K562 (cell line): ENCODE measurements around the gene APLP1. TPM values are rescaled to one million over a fixed set of nuclear protein-coding genes. Genes with fewer than 3 reads are reported as not detected.

Experiments
- ADNP ChIP-seq: fragments of 200-800 bp; sonication (Bioruptor generic); IDR thresholded peaks from 2 replicates; pipeline ENCODE4 v1.6.1; 2016; ENCODE audit warnings: missing genetic modification characterization, missing compliant biosample characterization
- BDP1 ChIP-seq: IDR thresholded peaks from 3 replicates; pipeline ENCODE4 v1.6.1; 2011; ENCODE audit not compliant: insufficient read length, insufficient read depth
- CBFA2T2 ChIP-seq: fragments of 450-650 bp; conservative IDR thresholded peaks from 2 replicates; pipeline ENCODE4 v1.6.1; 2017; ENCODE audit warnings: mild to moderate bottlenecking
- GABPA ChIP-seq: fragments of 200-800 bp; sonication (Bioruptor generic); conservative IDR thresholded peaks from 2 replicates; pipeline ENCODE4 v1.6.1; 2016; ENCODE audit warnings: low read depth, missing genetic modification characterization, missing compliant biosample characterization
- GATAD2A ChIP-seq: fragments of 450-650 bp; IDR thresholded peaks from 2 replicates; pipeline ENCODE4 v1.6.1; 2017
- HIVEP1 ChIP-seq: fragments of 250-450 bp; sonication (Bioruptor Pico); IDR thresholded peaks from 2 replicates; pipeline ENCODE4 v1.4.0; 2020; ENCODE audit warnings: mild to moderate bottlenecking
- KLF6 ChIP-seq: fragments of 250-450 bp; sonication (Bioruptor Pico); IDR thresholded peaks from 2 replicates; pipeline ENCODE4 v1.4.0; 2020; ENCODE audit warnings: mild to moderate bottlenecking, moderate library complexity, borderline replicate concordance
- MCM7 ChIP-seq, 2 experiments: fragments of 450-650 bp; IDR thresholded peaks; 2 replicates each; pipeline ENCODE4 v1.6.1; 2016 to 2018
- MEIS2 ChIP-seq: fragments of 450-650 bp; IDR thresholded peaks from 2 replicates; pipeline ENCODE4 v1.6.1; 2014; ENCODE audit warnings: mild to moderate bottlenecking; ENCODE audit not compliant: partially characterized antibody
- MNT ChIP-seq, 2 experiments: fragments of 450-650 bp; conservative IDR thresholded peaks; 2 replicates each; pipeline ENCODE4 v1.6.1; 2017; ENCODE audit warnings: mild to moderate bottlenecking in 2 of 2, moderate library complexity in 2 of 2
- NCOA6 ChIP-seq: fragments of 450-650 bp; IDR thresholded peaks from 2 replicates; pipeline ENCODE4 v1.6.1; 2017; ENCODE audit warnings: mild to moderate bottlenecking
- NFIX ChIP-seq: fragments of 250-450 bp; sonication (Bioruptor Pico); IDR thresholded peaks from 2 replicates; pipeline ENCODE4 v1.4.0; 2020; ENCODE audit warnings: low read depth, mild to moderate bottlenecking, moderate library complexity
- NFRKB ChIP-seq: fragments of 450-650 bp; IDR thresholded peaks from 2 replicates; pipeline ENCODE4 v1.6.1; 2016; ENCODE audit warnings: low read depth
- NONO ChIP-seq, 2 experiments: fragments of 200-400 bp in 1 of 2; fragments of 450-650 bp in 1 of 2; formaldehyde crosslinking in 1 of 2; IDR thresholded peaks; 2 replicates each; pipeline ENCODE4 v1.6.1; 2017; ENCODE audit warnings: low read depth in 2 of 2, mild to moderate bottlenecking in 2 of 2, moderate library complexity in 2 of 2, low read length in 1 of 2
- PHF20 ChIP-seq: fragments of 450-650 bp; IDR thresholded peaks from 2 replicates; pipeline ENCODE4 v1.6.1; 2018; ENCODE audit not compliant: partially characterized antibody
- RBM14 ChIP-seq: fragments of 200-400 bp; formaldehyde crosslinking; IDR thresholded peaks from 2 replicates; pipeline ENCODE4 v1.6.1; 2018; ENCODE audit warnings: low read depth, mild to moderate bottlenecking, low read length, moderate library complexity, borderline replicate concordance; ENCODE audit not compliant: insufficient read depth
- SMAD3 ChIP-seq: fragments of 450-650 bp; formaldehyde crosslinking; conservative IDR thresholded peaks from 2 replicates; pipeline ENCODE4 v1.4.0; 2020; ENCODE audit warnings: mild to moderate bottlenecking
- SMARCE1 ChIP-seq: fragments of 450-650 bp; IDR thresholded peaks from 2 replicates; pipeline ENCODE4 v1.7.1; 2016; ENCODE audit warnings: mild to moderate bottlenecking
- SREBF1 ChIP-seq: fragments of 150-350 bp; IDR thresholded peaks from 2 replicates; pipeline ENCODE4 v1.6.1; 2014; ENCODE audit warnings: antibody characterized with exemption, low read depth, low read length, borderline replicate concordance
- SRSF7 ChIP-seq: fragments of 200-400 bp; formaldehyde crosslinking; optimal IDR thresholded peaks from 2 replicates; pipeline ENCODE3; 2017; ENCODE audit warnings: mild to moderate bottlenecking, low read depth, low read length
- TAL1 ChIP-seq: fragments of 450-650 bp; IDR thresholded peaks from 2 replicates; pipeline ENCODE4 v1.6.1; 2016; ENCODE audit warnings: mild to moderate bottlenecking
- TCF7L2 ChIP-seq: fragments of 150-350 bp; IDR thresholded peaks from 2 replicates; pipeline ENCODE4 v1.6.1; 2016; ENCODE audit warnings: low read depth, mild to moderate bottlenecking, low read length, moderate library complexity
- TGIF2 ChIP-seq: sonication (generic); formaldehyde crosslinking; IDR thresholded peaks from 2 replicates; pipeline ENCODE4 v1.8.1; 2022; ENCODE audit warnings: mild to moderate bottlenecking, missing genetic modification reagents, moderate library complexity
- U2AF2 ChIP-seq: fragments of 200-400 bp; formaldehyde crosslinking; optimal IDR thresholded peaks from 2 replicates; pipeline ENCODE3; 2017; ENCODE audit warnings: low read depth, mild to moderate bottlenecking, low read length
- UBTF ChIP-seq, 2 experiments: IDR thresholded peaks; 2 replicates each; pipeline ENCODE4 v1.6.1; 2012; ENCODE audit warnings: improper control_type of control experiment in 2 of 2, low read depth in 2 of 2, low read length in 2 of 2, borderline replicate concordance in 1 of 2
- ZBTB34 ChIP-seq: fragments of 250-450 bp; sonication (Bioruptor Pico); IDR thresholded peaks from 2 replicates; pipeline ENCODE4 v1.8.0; 2021; ENCODE audit warnings: mild to moderate bottlenecking, moderate library complexity
- ZNF586 ChIP-seq: fragments of 450-650 bp; formaldehyde crosslinking; conservative IDR thresholded peaks from 2 replicates; pipeline ENCODE4 v1.4.0; 2020; ENCODE audit warnings: mild to moderate bottlenecking, moderate library complexity
- polyA plus RNA-seq, 8 experiments: library from polyadenylated mRNA; depleted of rRNA in 4 of 8; stranded (reverse) in 5 of 8; unstranded in 3 of 8; fragments of >200 nt; fragmentation: Nextera tagmentation in 2 of 8; fragmentation: Illumina TruSeq in 1 of 8; extraction: Ambion mirVana in 2 of 8; extraction: Trizol in 1 of 8; gene quantifications; 2 replicates each; pipeline versions ENCODE4 v1.2.1 to v1.2.3, GENCODE V29; 2011 to 2014; ENCODE audit warnings: inconsistent platforms in 1 of 8, missing spikeins in 1 of 8
- total RNA-seq, 7 experiments: library from RNA; depleted of rRNA in 6 of 7; stranded (reverse); fragments of >200 nt in 6 of 7; fragmentation: Illumina TruSeq in 2 of 7; extraction: Trizol in 2 of 7; gene quantifications; 2 replicates each; pipeline versions ENCODE4 v1.2.1 to v1.2.3, GENCODE V29; 2011 to 2021; ENCODE audit warnings: low replicate concordance in 1 of 7

Gene APLP1
- total and polyA plus RNA-seq, 9 of the 15 experiments (the other 6 are each of a cell fraction or from before 2014, with no cell fraction given): 0.69 to 9.9 (median 4.7) TPM

- TF ChIP-seq MNT (conservative IDR thresholded peaks at IDR 0.05) (peak; percentile 90 to 96), ZNF586 (no peak), MCM7 (IDR thresholded peaks at IDR 0.05) (no peak), SMARCE1 (no peak), KLF6 (CRISPR knock-in tag) (0 out of 2 replicates have a peak, but pooled peaks have one; percentile 32), U2AF2 (no peak), RBM14 (no peak), TCF7L2 (no peak), SREBF1 (no peak), ZBTB34 (CRISPR knock-in tag) (no peak), GABPA (tag) (no peak), SMAD3 (no peak), MEIS2 (peak; percentile 31), NONO (IDR thresholded peaks at IDR 0.05; ENCODE audit: low read depth in 2 of 2, low read length in 1 of 2) (no peak), NFRKB (no peak), CBFA2T2 (no peak), GATAD2A (no peak), BDP1 (no peak), TAL1 (no peak), NFIX (CRISPR knock-in tag) (no peak), TGIF2 (CRISPR knock-in tag) (peak; percentile 92; the same call in 1 of the 2 replicates), ADNP (no peak), NCOA6 (no peak), UBTF (IDR thresholded peaks at IDR 0.05; ENCODE audit: borderline replicate concordance in 1 of 2, low read depth in 2 of 2, low read length in 2 of 2) (0 out of 4 replicates have a peak, but pooled peaks of 1 of the 2 experiments have one; percentile 52), SRSF7 (no peak), PHF20 (no peak), HIVEP1 (CRISPR knock-in tag) (no peak)
Observed at GRCh38 chr19:35879770-35880317, 11.5 kb downstream of the APLP1 start (continued).
